Caco-2 (cell line): ENCODE results near the gene ADD2. TPM values are rescaled to one million over a fixed set of nuclear protein-coding genes. Genes with fewer than 3 reads are reported as not detected.

ENCODE experiments used
- BruUV-seq: library from RNA; stranded (reverse); fragments of 400-500 nt; replicated peaks from 2 replicates; lab custom pipeline; 2021; lab: Mats Ljungman, UMichigan
- CTCF ChIA-PET: fragments of 300-600 bp; sonication (Branson Sonifier 250); formaldehyde crosslinking; loops from one replicate; lab custom pipeline; 2022; ENCODE audit warnings: antibody characterized with exemption; lab: Charles Lee
- POLR2A ChIA-PET: fragments of 300-600 bp; sonication (Branson Sonifier 250); formaldehyde crosslinking; loops from one replicate; lab custom pipeline; 2022; ENCODE audit warnings: antibody characterized with exemption; lab: Charles Lee
- DNase-seq, 2 experiments: peaks; one replicate each; pipeline versions ENCODE4 v3.0.0 to v3.0.0-alpha.2; 2020 to 2022
- H3K27me3 ChIP-seq: replicated peaks from 2 replicates; pipeline ENCODE4 v1.6.0; 2011; ENCODE audit warnings: low read length; ENCODE audit not compliant: control insufficient read depth, insufficient read depth
- H3K36me3 ChIP-seq: 2 replicates; pipeline ENCODE4 v1.5.1; 2011; ENCODE audit warnings: low read length; ENCODE audit not compliant: control insufficient read depth, insufficient read depth
- H3K4me1 ChIP-seq: fragments of 250-450 bp; sonication (Bioruptor Pico); 2 replicates; pipeline ENCODE4 v1.5.1; 2020; ENCODE audit warnings: mild to moderate bottlenecking
- H3K4me3 ChIP-seq: 2 replicates; pipeline ENCODE4 v1.5.1; 2011; ENCODE audit warnings: low read depth, mild to moderate bottlenecking, control low read depth, low read length
- H3K9me3 ChIP-seq: fragments of 250-450 bp; sonication (Bioruptor Pico); 2 replicates; pipeline ENCODE4 v1.5.1; 2020; ENCODE audit warnings: mild to moderate bottlenecking, moderate library complexity
- H3K27ac Mint-ChIP-seq: one replicate; pipeline ENCODE4 v1.8.0; 2022; ENCODE audit warnings: mixed read lengths; ENCODE audit not compliant: unreplicated experiment
- H3K27me3 Mint-ChIP-seq: one replicate; pipeline ENCODE4 v1.8.0; 2022; ENCODE audit warnings: mixed read lengths; ENCODE audit not compliant: insufficient read depth, unreplicated experiment
- H3K36me3 Mint-ChIP-seq: one replicate; pipeline ENCODE4 v1.8.0; 2022; ENCODE audit warnings: mild to moderate bottlenecking, mixed read lengths; ENCODE audit not compliant: insufficient read depth, unreplicated experiment
- H3K4me1 Mint-ChIP-seq: one replicate; pipeline ENCODE4 v1.8.0; 2022; ENCODE audit warnings: low read depth, mixed read lengths; ENCODE audit not compliant: unreplicated experiment
- H3K4me3 Mint-ChIP-seq: one replicate; pipeline ENCODE4 v1.8.0; 2022; ENCODE audit warnings: mild to moderate bottlenecking, moderate library complexity, mixed read lengths; ENCODE audit not compliant: unreplicated experiment
- H3K9me3 Mint-ChIP-seq: one replicate; pipeline ENCODE4 v1.8.0; 2022; ENCODE audit warnings: mixed read lengths; ENCODE audit not compliant: unreplicated experiment
- CTCF ChIP-seq, 2 experiments: fragments of 200-600 bp in 1 of 2; IDR thresholded peaks; 1 replicate in 1 of 2; 2 replicates in 1 of 2; pipeline versions ENCODE4 v1.5.1 to v1.8.0; 2011 to 2022; ENCODE audit warnings: antibody characterized with exemption in 1 of 2, control low read depth in 1 of 2, inconsistent platforms in 1 of 2, low read depth in 1 of 2, low read length in 1 of 2, mild to moderate bottlenecking in 1 of 2, moderate library complexity in 1 of 2; ENCODE audit not compliant: insufficient read depth in 1 of 2, severe bottlenecking in 1 of 2, unreplicated experiment in 1 of 2
- intact Hi-C: fragments of 100-400 bp; cut with micrococcal nuclease; formaldehyde crosslinking; loops from one replicate; pipeline ENCODE4 v1.10.0; 2022; ENCODE audit not compliant: unreplicated experiment
- total RNA-seq: library from RNA; stranded (reverse); gene quantifications from 2 replicates; pipeline ENCODE4 v1.2.3, GENCODE V29; 2022

Gene ADD2
- total RNA-seq, 1 experiment from 2014 or later, result not detected

DNA sequence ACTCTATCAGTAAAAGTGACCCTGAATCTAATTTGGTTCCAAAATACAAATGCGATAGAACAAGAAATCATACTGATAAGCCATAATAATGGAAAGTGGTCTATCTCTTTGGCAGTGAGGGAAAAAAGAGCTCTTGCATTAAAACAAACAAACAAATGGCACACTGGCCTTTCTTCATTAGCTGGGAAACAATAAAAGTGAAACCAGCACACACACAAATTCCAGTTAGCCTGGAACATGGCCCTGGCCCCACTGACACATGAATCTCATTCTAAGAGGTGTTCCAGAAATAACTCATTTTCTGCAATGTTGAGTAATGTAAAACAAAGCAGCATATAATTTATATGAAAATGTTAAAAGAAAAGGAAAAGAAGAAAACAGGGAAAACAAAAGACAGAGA is 135.0 kb downstream of the ADD2 start:
- no peak for TF ChIP-seq CTCF (IDR thresholded peaks at IDR 0.05; ENCODE audit: insufficient read depth in 1 of 2, low read depth in 1 of 2, low read length in 1 of 2, severe bottlenecking in 1 of 2, unreplicated experiment in 1 of 2)
- Mint-ChIP-seq H3K9me3 (peaks cover 11% of the 10 kb centered on the region), H3K27ac (no peak overlapping the region), H3K27me3 (peaks cover 33% of the 10 kb centered on the region), H3K4me3 (no peak overlapping the region), H3K4me1 (no peaks in the 10 kb centered on the region), H3K36me3 (no peaks in the 10 kb centered on the region)
- Histone ChIP-seq H3K4me1 (no peaks in the 10 kb centered on the region), H3K27me3 (no peaks in the 10 kb centered on the region), H3K9me3 (no peaks in the 10 kb centered on the region), H3K4me3 (no peak overlapping the region), H3K36me3 (no peaks in the 10 kb centered on the region)
- BruUV-seq, result no TSS peak
- POLR2A ChIA-PET, result no interaction called here
- CTCF ChIA-PET, result no interaction called here
- no peak for DNase-seq
- intact Hi-C loops, result no loop called here

DNA sequence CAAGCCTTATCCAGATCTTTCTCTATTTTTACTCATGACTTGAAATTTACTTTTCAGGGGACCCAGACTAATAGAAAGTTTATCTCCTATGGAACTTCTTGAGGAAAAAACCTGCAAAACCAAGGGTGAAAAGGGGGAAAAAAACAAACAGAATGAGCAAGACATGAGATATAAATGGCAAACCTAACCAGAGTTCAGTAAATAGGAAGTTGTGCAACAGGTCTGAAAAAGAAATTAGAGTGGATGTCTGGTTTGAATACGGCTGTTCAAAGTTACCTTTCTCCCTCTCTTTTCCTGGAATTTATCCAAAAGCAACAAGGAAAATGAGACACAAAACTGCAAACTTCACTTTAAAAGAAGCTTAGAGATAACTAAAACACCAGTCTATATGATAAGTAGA is 135.6 kb downstream of the ADD2 start:
- Mint-ChIP-seq H3K4me1 (no peaks in the 10 kb centered on the region), H3K4me3 (no peak overlapping the region)
- DNase-seq, result no peak

GRCh38 chr2:70630761-70631160 is 137.2 kb downstream of the ADD2 start:
- intact Hi-C loops, result no loop called here
- H3K27ac Mint-ChIP-seq, result no peak overlapping the region
- no peaks in the 10 kb centered on the region for H3K4me1 ChIP-seq
- no peak for DNase-seq
- H3K9me3 Mint-ChIP-seq, result peaks cover 11% of the 10 kb centered on the region
- H3K27me3 Mint-ChIP-seq, result peaks cover 39% of the 10 kb centered on the region
- BruUV-seq, result no TSS peak
- no peaks in the 10 kb centered on the region for H3K36me3 Mint-ChIP-seq
- H3K36me3 ChIP-seq, result no peaks in the 10 kb centered on the region
- H3K4me1 Mint-ChIP-seq, result no peaks in the 10 kb centered on the region
- H3K9me3 ChIP-seq, result no peaks in the 10 kb centered on the region
- CTCF ChIA-PET, result interaction anchor here (0.6 to 0.9 kb wide), 2 partner anchors 13 to 225 kb away, joined by 3 read pairs; no protein-coding TSS in a partner anchor
- H3K4me3 Mint-ChIP-seq, result no peak overlapping the region
- no peak overlapping the region for H3K4me3 ChIP-seq
- POLR2A ChIA-PET, result no interaction called here
- H3K27me3 ChIP-seq, result no peaks in the 10 kb centered on the region
- no peak for TF ChIP-seq CTCF (IDR thresholded peaks at IDR 0.05; ENCODE audit: insufficient read depth in 1 of 2, low read depth in 1 of 2, low read length in 1 of 2, severe bottlenecking in 1 of 2, unreplicated experiment in 1 of 2)

More for the DNA sequence above, 135.6 kb downstream of the ADD2 start:
- no peaks in the 10 kb centered on the region for H3K27me3 ChIP-seq
- no peaks in the 10 kb centered on the region for H3K9me3 ChIP-seq
- POLR2A ChIA-PET, result no interaction called here
- BruUV-seq, result no TSS peak
- CTCF ChIA-PET, result no interaction called here
- H3K4me3 ChIP-seq, result no peak overlapping the region
- no peaks in the 10 kb centered on the region for H3K4me1 ChIP-seq
- intact Hi-C loops, result no loop called here
- peaks cover 11% of the 10 kb centered on the region for H3K9me3 Mint-ChIP-seq
- no peaks in the 10 kb centered on the region for H3K36me3 Mint-ChIP-seq
- peaks cover 33% of the 10 kb centered on the region for H3K27me3 Mint-ChIP-seq
- no peak for TF ChIP-seq CTCF (IDR thresholded peaks at IDR 0.05; ENCODE audit: insufficient read depth in 1 of 2, low read depth in 1 of 2, low read length in 1 of 2, severe bottlenecking in 1 of 2, unreplicated experiment in 1 of 2)
- no peak overlapping the region for H3K27ac Mint-ChIP-seq
- H3K36me3 ChIP-seq, result no peaks in the 10 kb centered on the region
